ENCODE results near the gene ITGB4.
A peak's percentile ranks its signal among the peaks of the same experiment; 100 is the strongest.

The ITGB4 gene

DNA sequence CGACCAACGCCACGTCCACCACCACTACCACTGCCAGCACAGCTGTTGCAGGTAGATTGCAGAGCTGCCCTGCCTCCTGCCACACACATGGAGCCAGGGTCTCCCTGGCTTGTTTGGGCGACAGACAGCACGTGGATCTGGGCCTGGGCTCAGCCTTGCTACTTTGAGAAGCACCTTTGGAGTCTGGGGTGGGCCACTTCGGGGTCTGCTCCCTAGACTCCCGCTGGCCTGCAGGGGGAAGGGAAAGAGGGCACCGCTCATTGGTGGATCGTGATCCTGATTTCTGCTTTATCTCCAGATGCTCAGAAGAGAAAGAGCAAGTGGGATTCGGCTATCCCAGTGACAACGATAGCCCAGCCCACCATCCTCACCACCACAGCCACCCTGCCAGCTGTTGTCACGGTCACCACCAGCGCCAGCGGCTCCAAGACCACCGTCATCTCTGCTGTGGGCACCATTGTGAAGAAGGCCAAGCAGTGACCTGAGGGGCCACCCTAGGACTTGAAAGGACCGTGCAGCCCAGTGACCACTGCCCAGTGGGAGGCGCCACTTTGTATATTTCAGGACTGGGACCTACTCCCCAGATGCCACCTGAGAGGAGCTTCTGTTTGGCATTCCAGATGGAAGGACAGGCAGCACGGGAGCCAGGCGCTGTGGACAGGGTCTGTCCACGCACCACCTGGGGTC is 15.1 kb upstream of the ITGB4 start:
- Histone ChIP-seq H3K36me3 (ENCODE audit: control insufficient read depth, insufficient read depth, low read length) (peaks cover 45% of the 10 kb centered on the region), H3K27me3 (replicated peaks; ENCODE audit: control insufficient read depth, insufficient read depth, low read length) (no peaks in the 10 kb centered on the region), H3K4me3 (replicated peaks; ENCODE audit: low read depth, low read length) (no peak overlapping the region)
- no peak for DNase-seq (ENCODE audit: extremely low read depth, insufficient read length)
- TF ChIP-seq, protein P1, sequence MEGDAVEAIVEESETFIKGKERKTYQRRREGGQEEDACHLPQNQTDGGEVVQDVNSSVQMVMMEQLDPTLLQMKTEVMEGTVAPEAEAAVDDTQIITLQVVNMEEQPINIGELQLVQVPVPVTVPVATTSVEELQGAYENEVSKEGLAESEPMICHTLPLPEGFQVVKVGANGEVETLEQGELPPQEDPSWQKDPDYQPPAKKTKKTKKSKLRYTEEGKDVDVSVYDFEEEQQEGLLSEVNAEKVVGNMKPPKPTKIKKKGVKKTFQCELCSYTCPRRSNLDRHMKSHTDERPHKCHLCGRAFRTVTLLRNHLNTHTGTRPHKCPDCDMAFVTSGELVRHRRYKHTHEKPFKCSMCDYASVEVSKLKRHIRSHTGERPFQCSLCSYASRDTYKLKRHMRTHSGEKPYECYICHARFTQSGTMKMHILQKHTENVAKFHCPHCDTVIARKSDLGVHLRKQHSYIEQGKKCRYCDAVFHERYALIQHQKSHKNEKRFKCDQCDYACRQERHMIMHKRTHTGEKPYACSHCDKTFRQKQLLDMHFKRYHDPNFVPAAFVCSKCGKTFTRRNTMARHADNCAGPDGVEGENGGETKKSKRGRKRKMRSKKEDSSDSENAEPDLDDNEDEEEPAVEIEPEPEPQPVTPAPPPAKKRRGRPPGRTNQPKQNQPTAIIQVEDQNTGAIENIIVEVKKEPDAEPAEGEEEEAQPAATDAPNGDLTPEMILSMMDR (IDR thresholded peaks at IDR 0.05; ENCODE audit: insufficient read depth, low read length, poor library complexity, severe bottlenecking), result peak; percentile 5

DNA sequence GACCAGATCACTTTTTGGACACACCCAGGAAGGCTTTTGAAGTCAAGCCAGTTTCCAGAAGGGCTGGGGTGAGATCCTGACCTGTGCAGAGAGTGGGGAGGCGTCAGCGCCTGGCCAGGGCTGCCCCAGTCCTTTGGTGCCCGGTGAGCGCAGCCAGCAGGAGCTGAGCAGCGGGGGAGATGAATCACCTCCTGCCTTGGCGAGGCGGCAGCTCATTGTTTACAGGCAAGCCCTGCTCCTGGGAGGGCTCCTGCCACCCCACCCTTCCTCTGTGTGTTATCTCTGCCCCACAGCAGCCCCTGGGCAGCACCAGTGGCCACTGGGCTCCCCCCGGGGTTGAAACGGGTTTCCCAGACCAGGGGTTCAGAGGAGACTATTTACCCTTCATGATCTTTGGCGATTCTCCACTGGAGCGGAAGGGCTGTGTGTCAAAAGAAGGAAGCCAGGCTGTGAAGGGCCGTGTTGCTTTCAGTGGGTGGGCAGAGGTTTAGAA is 14.1 kb upstream of the ITGB4 start:
- DNase-seq (ENCODE audit: extremely low read depth, insufficient read length), result no peak
- TF ChIP-seq, protein P1 (IDR thresholded peaks at IDR 0.05; ENCODE audit: insufficient read depth, low read length, poor library complexity, severe bottlenecking), result no peak
- Histone ChIP-seq H3K27me3 (replicated peaks; ENCODE audit: control insufficient read depth, insufficient read depth, low read length) (no peaks in the 10 kb centered on the region), H3K4me3 (replicated peaks; ENCODE audit: low read depth, low read length) (no peak overlapping the region), H3K36me3 (ENCODE audit: control insufficient read depth, insufficient read depth, low read length) (peaks cover 44% of the 10 kb centered on the region)

DNA sequence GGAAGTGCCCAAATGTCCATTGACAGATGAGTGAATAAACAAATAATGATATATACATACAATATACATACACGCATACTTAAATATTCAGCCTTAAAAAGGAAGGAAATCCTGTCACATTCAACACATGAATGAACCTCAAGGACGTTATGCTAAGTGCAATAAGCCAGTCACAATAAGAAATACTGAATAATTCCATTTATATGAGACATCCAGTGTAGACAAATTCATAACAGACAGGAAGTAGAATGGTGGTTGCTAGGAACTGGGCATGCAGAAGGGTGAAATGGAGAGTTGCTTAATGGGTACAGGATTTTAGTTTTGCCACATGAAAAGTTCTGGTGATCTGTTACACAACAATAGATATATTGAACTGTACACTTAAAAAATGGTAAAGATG is 8.8 kb upstream of the ITGB4 start:
- DNase-seq (ENCODE audit: extremely low read depth, insufficient read length), result no peak
- Histone ChIP-seq H3K27me3 (replicated peaks; ENCODE audit: control insufficient read depth, insufficient read depth, low read length) (no peaks in the 10 kb centered on the region), H3K4me3 (replicated peaks; ENCODE audit: low read depth, low read length) (no peak overlapping the region), H3K36me3 (ENCODE audit: control insufficient read depth, insufficient read depth, low read length) (peaks cover under 1% of the 10 kb centered on the region; the same call in 1 of the 2 replicates)
- TF ChIP-seq, protein P1 (IDR thresholded peaks at IDR 0.05; ENCODE audit: insufficient read depth, low read length, poor library complexity, severe bottlenecking), result no peak

DNA sequence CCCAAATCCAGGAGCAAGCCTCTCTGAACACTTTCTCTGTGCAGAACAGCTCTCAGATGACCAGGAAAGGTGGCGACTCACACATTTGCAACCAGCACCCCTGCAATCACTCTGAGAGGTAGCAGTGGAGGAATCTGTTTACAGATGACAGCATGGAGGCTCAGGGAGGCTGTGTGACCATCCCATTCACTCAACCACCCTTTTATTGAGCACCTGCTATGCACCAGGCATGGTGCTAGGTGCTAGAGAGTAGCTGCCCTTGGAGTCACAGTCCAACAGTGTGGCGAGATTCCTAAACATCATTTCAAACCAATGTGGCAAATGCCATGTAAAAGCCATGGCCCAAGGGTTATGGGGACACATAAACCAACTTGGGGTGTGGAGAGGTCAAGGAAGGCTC is 1.5 kb upstream of the ITGB4 start:
- TF ChIP-seq, protein P1 (IDR thresholded peaks at IDR 0.05; ENCODE audit: insufficient read depth, low read length, poor library complexity, severe bottlenecking), result no peak
- no peak overlapping the region for H3K4me3 ChIP-seq (replicated peaks; ENCODE audit: low read depth, low read length)
- no peak for DNase-seq (ENCODE audit: extremely low read depth, insufficient read length)
- H3K27me3 ChIP-seq (replicated peaks; ENCODE audit: control insufficient read depth, insufficient read depth, low read length), result no peaks in the 10 kb centered on the region; the same call in 1 of the 2 replicates
- no peaks in the 10 kb centered on the region for H3K36me3 ChIP-seq (ENCODE audit: control insufficient read depth, insufficient read depth, low read length)

DNA sequence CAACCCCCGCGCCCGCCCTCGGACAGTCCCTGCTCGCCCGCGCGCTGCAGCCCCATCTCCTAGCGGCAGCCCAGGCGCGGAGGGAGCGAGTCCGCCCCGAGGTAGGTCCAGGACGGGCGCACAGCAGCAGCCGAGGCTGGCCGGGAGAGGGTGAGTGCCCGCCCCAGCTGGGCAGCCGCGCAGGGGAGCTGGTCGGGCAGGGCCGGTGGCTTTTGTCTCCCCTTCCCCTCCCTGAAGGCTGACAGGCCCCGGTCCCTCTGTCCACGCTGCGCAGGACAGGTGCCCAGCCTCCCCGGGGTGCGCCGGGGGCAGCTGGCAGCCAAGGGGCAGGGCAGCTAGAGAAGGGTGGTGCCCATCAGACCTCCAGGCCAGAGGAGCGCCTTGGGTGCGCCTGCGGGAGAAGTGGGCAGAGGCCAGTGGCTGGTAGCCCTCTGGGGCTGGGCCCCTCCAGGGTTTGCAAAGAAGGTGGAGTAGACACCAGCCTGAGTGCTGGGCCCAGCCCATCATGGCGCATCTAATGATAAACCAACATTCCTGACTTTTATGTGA is 278 bp downstream of the ITGB4 start:
- H3K27me3 ChIP-seq (replicated peaks; ENCODE audit: control insufficient read depth, insufficient read depth, low read length), result no peaks in the 10 kb centered on the region; the same call in 1 of the 2 replicates
- H3K4me3 ChIP-seq (replicated peaks; ENCODE audit: low read depth, low read length), result peak overlapping the region; percentile 22; the same call in 1 of the 2 replicates
- TF ChIP-seq, protein P1 (IDR thresholded peaks at IDR 0.05; ENCODE audit: insufficient read depth, low read length, poor library complexity, severe bottlenecking), result no peak

More for the DNA sequence above, 278 bp downstream of the ITGB4 start:
- no peak for DNase-seq (ENCODE audit: extremely low read depth, insufficient read length)
- no peaks in the 10 kb centered on the region for H3K36me3 ChIP-seq (ENCODE audit: control insufficient read depth, insufficient read depth, low read length)
